D341Med (cell line): ENCODE data around the gene PRRX2.
"Not testable (repeated sequence)": the region's sequence is repeated elsewhere in the genome, so short reads cannot be mapped to it uniquely, and the experiment has no call there.

Experiments
- DNase-seq: peaks from one replicate; pipeline ENCODE4 v3.0.0; 2012; ENCODE audit warnings: low spot score

Gene PRRX2

DNA sequence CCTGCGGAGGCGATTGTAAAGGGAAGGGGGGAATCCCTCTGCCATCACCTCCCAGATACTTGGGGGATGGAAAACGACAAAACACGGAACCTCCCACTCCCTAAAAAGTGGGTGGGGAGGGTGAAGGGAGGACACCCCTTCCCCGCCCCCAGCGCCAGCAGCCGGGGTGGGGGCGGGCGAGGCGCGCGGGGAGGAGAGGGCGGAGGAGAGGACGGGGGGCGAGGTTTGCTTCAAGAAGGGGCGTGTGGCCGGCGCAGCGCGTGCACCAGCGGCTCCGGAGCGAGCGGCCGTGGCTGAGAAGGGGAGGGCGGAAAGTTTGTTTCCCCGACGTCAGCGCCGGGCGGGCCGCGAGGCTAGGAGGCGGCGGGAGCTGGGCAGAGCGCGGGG, at the start of gene PRRX2:
Gene PRRX2 (plus strand): TSS at position 259 of the 387 bp plus-strand sequence. CDS start 221 bp downstream, outside the sequence.
- DNase-seq: peak; percentile 79

DNA sequence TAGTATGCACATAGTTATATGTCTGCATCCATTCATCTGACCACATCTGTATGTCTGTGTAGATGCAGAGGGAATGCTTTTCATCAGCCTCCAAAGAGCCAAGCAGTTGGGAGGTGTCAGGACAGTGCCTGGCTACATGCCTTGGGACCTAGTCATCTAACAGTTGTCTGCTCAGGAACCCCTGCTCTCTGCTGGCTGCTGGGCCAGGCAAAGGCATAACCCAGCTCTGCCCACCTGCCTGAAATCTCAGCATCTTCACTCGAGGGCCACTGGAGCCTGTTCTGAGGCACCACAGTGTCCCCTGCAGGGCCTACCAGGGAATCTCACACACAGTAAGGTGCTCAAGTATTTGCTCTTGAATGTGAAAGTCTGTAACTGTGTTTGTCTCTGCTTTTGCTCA, 48.3 kb upstream of the PRRX2 start:
- DNase-seq: peak; percentile 72

DNA sequence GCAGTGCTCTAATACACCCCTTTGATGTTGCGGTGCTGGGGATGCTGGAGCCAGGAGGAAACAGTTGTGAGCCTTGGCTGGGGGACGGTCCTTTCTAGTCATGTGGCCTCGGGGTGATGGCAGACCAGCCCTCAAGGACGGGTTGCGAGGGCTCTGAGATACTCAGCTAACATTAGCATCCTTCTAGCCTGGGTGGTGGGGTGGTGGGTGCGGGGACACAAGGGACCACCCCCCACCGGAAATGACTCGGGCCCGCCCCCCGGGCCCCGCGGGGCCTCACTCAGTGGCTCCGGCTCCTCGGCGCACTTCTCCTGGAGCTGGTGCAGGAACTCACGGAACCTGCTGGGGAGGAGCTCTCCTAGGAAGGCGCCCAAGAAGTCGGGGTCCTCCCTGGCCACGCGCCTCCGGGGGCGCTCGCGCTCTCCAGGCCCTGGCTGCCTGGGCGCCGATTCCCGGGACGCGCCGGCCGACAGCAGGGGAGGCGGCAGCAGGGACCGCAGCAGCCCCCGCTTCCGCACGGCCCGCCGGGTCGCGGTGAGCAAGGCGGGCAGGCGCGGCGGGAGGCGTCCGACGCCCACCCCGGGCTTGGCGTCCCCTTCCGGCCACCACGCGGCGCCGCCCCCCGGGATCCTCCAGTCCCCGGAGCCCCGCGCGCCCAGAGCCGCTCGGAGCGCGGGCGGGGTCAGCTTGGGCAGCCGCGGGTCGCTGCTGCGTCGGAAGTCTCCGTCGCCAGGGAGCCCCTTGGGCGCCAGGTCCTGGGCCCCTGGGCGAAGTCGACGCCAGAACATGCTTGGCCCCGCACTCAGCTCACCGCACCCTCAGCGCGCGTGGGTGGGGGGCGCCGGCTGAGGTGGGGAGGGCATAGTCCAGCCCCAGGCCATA, 45.4 kb upstream of the PRRX2 start:
- peak; percentile 76 for DNase-seq

DNA sequence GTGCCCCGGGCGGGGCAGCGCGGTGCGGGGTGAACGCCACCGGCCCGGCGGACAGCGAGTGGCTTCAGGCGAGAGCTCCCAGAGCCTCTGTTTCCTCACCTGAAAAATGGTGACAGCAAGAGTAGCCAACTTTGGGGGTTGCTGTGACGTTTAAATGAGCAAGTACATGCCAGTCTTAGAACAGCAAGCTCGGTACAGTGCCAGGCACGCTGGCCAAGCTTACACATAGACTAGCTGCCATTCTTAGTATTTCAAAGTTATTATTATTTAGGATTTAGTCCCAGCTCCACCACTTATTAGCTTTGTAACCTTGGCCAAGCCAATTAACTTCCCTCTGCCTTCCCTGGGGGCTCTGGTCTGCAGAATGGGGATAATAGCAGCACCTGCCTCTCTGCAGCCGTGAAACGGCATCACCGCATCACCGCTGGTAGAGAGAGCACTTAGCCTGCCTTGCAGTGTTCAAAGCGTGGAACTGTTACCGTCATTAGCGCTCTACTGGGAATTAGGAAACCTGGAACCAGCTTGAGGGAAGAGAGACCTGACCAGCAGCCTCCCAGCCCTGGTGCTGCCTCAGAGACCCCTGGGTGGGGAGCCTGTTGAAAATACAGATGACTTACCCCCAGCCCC, 44.7 kb upstream of the PRRX2 start, which contains the start of gene C9orf50:
Gene C9orf50 (minus strand): TSS at position 433 of the 627 bp plus-strand sequence. CDS start 527 bp downstream, outside the sequence.
- DNase-seq: no peak

DNA sequence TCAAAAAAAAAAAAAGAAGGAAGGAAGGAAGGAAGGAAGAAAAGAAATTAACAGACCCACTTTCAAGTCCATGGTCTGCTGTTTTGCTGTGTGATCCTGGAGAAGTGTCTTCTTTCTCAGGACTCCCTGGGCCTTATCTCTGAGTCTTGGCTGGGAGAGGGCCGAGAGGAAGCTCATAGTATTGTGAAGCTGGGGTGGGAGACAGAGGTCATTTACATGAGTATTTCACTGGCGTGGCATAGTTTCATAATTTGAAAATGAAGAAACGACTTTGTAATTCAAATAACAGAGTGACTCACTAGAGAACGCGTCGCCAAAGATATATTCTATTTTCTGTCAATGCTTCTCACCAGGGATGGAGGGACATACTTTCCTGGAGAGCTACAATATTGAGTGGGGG, 42.1 kb upstream of the PRRX2 start:
- no peak for DNase-seq

DNA sequence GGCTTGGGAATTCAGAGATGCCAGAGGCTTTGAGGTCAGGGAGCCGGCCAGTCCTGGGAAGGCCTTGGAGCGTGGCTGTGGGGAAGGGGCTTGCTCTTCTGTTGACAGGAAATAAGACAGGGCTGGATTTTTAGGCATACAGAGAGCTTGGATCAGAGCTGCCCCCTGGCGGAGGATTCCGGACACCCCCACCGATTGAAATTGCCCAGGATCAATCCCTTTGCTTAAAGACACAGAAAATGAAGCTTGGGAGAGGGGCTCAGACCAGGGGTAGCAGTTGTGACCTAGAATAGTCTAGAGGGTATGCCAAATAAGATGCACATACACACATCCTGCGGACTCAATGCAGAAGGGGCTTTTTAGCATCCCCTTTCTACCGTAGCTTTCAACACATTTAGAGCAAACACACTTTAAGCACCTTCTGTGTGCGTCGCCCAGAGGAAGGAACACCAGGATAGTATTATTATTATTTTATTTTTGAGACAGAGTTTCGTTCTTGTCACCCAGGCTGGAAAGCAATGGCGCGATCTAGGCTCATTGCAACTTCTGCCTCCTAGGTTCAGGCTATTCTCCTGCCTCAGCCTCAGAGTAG, 41.2 kb upstream of the PRRX2 start:
- DNase-seq: peak; percentile 78

DNA sequence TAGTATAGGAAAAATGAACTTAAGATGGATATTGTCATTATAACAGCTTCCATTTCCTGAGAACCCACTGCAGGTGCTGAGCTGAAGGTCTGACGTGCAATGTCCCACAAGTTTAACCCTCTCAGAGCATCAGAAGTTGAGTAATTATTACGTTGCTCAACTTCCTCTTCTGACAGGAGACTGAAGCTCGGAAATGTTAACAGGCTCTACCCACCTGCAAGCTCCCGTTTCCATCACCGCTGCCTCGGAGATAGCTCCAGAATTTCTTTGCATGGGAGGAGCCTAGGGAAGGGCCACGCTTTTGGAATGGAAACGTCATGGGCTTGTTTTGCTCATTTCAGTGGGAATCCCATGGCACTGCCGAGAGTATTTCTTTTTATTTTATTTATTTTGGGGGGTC, 40.5 kb upstream of the PRRX2 start:
- DNase-seq: no peak

DNA sequence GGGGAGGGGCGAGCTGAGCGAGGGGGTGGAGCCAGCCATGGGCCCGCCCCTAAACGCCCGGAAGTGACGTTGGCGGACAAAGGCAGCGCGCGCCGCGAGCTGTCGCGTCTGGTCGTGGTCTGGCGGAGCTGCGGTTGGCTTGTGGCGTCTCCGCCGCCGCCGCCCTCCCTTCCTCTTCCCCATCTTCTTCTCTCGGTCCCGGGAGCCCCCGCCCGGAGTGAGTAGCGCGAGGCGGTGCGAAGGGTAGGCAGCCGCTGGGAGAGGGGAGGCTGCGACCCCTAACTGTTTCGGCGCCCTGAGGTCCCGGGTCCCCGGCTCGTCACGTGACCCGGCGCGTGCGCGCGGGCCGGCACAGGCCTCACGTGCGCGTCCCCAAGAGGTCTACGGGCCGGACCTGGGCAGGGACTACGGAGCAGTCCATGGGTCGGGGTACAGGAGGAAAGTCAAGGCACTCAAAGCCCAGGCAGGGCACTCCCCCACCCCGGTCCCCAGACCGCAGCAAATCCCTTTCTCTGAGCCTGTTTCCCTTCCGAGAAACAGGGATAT, 39.3 kb upstream of the PRRX2 start, which contains the start of gene NTMT1:
Gene NTMT1 (plus strand): TSS at position 85 of the 546 bp plus-strand sequence. CDS start 6,541 bp downstream, outside the sequence.
- peak; percentile 95 for DNase-seq

DNA sequence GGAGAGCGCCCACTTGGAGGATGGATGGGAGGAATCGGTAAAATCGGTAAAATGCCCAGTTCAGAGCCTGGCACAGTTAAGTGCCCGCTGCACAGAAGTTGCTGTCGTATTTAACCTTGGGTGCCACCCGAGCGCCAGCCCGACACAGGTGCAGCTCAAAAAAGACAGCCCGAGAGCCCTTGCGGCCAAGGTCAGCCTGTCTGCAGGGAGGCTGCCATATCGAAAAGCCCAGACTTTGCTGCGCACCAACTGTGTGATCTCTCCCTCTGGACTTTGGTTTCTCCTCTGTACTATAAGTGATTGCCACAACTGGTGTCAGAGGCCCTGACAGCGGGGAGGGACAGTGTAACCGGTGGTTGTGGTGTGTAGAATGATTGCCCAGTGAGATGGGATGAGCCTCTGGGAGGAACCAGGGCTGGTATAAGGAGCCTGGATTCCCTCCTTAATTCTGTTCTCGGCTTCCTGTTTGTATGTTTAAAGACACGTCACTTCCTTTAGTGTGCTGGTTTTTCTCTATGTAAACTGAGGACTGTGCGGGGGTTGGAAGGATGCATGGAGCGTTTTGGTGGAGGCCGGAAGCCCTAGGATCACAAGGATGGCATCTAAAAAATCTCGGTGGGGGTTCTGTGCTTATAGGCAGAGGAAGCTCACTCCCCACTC, 38.7 kb upstream of the PRRX2 start:
- no peak for DNase-seq

DNA sequence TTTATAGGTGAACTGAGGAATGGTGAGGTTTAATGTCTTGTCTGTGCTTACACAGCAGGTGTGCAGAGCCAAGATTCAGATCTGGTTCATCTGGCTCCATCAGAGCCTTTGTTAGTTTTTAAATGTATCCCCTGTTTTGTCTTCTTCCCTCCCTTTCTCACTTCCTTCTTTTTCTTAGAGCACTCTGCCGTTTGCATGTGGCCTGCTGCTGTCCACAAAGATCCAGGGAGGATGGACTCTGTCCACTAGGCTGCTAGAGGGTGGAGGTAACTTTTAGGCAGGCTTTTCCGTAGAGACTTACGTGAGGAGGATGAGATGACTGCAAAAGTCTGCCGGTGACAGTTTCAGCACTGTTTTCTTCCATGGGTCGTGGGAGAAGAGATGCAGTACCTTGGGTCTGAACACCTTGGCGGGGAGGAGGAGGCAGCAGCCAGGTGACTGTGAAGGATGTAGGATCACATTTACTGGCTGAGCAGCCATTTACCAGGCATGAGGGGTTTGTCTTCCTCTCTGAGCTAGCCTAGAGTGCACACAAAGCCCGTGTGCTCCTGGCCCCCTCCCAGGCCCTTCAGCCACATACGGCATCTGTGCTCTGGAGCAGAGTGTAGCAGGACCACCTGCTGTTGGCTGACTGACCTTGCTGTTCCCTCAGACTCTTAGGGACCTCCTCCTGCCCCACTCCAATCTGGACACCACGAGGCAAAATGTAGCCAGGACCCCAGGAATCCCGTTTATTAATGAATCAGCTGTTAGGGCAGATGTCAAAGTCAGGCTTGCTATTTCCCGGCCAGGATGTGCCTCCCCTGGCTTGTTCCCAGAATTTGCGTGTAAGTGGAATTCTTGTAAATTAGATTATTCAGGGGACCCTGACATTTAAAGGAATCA, 37.6 kb upstream of the PRRX2 start:
- DNase-seq: no peak

DNA sequence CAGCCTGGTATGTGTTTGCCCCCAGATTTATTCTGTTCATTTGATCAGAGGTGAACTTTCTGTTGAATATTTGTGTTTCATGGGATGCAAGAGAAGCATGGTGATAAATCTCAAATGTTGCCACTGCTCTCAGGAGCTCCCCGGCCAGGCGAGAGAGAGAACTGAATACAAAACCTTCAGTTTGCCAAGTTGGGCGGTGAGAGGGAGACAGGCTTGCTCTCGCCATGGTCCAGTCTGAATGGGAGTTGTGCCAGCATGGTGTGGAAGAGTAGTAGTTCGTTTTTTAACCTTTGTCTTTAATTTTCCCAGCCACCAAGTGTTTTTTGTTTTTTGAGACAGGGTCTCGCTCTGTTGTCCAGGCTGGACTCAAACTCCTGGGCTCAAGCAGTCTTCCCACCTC, 36.7 kb upstream of the PRRX2 start:
- DNase-seq: no peak

DNA sequence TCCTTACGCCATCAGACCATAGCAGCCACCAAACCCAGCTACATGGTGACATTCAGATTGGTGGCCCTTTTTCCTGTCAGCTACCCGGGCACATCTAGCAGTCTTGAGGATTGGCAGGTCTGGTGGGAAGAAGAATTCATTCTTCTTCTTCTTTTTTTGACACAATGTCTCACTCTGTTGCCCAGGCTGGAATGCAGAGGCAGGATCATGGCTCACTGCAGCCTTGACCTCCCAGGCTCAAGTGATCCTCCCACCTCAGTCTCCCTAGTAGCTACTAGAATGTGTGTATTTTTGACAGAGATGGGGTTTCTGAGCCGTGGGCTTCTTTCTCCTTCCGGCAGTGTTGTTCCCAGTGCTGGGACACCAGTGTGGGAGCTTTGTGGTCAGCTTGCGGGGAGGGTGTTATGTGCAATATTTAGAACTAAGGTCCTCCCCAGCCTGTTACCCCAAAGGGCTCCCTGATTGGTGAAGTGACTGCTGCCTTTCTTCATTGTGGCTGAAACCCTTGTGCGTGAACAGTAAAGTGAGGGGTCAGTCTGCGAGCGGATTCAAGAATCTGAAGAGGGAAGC, 36.1 kb upstream of the PRRX2 start:
- DNase-seq: no peak

DNA sequence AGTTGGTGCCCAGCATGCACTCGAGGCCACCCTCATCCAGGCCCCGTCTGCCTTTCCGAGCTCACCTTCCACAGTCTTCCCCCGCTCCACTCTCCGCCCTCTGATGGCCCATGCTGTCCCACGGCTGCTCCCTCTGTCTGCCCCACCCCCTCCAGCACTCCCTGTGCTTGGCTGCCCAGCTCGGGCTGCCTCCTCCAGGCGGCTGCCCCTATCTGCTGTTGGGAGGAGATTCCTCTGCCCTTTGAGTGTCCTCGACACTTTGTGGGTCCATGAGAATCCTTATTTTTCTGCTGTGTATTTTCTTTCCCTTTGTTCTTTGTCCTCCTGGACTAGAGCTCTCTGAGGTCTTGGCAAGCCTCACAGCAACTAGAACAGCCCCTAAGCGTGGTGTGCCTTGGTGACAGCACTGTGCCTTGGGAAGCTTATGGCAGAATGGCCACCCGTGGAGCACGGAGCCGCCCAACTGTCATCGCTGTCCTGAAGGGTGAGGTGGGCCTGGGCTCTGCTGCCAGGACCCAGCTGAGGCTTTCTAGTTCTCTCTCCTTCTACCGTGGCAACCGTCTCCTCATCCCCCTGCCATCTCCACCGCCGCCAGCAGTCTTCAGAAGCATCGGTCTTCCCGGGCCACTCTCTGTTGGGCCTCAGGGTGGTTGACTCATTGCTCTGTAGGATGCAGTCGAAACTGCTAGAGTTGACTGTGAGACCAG, 34.3 kb upstream of the PRRX2 start:
- DNase-seq: no peak

DNA sequence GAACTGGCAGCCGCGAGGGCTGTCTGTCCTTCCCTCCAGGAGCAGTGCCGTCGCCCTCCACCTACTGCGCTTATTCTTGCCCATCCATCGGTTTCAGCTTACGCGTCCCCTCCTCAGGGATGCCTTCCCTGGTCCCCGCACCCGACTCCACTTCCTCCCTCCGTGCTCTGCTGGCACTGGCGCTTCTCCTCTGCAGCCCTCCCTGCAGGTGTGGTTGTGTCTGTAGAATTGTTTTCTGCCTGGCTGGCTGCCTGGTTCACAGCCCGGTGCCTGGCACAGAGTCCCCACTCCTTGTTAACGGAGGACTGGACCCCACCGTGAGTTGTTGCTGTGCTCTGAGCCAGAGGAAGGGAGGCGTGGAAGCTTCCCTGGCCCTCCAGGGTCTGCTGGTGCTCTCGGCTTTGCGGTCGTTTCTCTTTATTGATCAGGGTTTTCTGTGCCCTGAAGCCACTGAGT, 33.7 kb upstream of the PRRX2 start:
- DNase-seq: no peak

DNA sequence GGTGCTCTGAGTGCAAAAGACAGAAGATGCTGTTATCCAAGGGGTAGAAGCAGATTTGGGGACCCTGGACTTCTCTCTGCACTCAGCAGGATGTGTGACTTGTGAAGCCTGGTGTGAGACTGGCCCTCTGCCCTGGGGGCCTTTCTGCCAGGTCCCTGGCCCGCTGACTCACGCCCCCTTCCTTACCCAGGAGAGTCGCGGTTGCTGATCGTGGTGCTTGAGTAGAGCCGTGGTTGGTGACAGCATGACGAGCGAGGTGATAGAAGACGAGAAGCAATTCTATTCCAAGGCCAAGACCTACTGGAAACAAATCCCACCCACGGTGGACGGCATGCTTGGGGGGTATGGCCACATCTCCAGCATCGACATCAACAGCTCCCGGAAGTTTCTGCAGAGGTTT, 33.0 kb upstream of the PRRX2 start:
- no peak for DNase-seq

DNA sequence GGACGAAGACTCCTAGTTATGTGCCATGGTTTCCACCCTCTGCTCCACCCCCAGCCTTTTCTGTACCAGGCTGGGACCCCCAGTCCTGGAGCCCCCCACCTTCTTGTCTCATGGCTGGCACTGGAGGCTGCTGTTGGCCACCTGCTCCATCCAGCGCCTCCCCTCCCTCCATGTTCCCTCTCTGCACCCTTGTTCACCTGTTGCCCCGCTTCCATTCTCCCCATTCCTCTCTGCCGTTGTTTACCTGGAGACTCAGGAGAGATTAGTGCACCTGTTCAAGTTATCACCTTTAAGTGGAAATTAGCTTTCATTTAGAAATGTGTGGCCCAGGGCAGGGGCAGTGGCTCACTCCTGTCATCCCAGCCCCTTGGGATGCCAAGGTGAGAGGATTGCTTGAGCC, 32.2 kb upstream of the PRRX2 start:
- DNase-seq: no peak

DNA sequence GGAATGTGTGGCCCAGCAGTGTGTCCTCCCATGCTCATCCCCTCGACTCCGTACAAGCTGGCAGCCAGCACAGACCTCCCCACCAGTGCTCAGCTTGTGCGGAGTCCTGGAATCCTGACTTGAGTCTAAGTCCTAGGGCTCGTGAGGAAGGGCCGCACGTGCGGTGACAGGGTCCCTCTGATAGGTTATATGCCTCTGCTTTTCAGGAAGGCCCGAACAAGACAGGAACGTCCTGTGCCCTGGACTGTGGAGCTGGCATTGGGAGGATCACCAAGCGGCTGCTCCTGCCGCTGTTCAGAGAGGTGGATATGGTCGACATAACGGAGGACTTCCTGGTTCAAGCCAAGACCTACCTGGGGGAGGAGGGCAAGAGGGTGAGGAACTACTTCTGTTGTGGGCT, 31.6 kb upstream of the PRRX2 start:
- DNase-seq: no peak

DNA sequence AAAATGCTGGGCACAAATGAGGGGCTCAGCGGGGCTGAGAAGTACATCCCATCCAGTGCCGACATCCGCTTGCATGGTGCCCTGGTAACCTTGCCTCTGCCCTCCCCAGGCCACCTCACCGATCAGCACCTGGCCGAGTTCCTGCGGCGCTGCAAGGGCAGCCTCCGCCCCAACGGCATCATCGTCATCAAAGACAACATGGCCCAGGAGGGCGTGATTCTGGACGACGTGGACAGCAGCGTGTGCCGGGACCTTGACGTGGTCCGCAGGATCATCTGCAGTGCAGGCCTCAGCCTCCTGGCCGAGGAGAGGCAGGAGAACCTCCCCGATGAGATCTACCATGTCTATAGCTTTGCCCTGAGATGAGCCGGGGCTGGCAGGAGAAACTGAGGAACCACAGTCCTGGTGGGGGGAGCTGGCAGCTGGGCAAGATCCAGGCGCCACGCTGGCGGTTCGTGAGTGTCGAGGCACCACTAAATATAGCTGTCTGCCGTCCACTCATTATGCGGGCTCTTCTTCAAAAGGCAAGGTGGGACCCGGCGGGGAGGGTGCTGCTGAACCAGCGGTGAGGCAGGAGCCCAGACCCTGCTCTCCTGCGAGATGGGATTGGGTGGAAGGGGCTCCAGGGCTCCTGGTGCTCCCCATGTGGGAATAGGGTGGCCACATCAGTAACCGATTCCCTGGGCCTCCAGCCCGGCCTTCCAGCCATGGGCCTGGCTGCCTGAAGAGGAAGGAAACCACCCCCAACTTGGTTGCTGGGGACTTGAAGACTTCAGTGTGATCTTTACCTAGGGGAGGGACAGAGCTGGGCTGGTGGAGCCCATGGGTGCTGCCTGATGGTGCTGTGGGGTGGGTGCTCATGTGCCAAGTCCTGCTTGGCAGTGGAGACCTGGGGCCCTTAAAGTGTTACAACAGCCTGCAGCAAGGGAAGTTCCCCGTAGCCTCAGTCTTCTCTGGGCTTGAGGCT, 30.1 kb upstream of the PRRX2 start:
- DNase-seq: no peak

DNA sequence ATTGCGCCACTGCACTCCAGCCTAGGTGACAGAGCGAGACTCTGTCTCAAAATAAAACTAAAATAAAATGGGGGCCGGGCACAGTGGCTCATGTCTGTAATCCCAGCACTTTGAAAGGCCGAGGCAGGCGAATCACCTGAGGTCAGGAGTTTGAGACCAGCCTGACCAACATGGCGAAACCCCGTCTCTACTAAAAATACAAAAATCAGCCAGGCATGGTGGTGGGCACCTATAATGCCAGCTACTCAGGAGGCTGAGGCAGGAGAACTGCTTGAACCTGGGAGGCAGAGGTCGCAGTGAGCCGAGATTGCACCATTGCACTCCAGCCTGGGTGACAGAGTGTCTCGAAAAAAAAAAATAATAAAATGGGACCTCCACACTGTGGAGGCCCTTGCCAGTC, 29.1 kb upstream of the PRRX2 start:
- not testable (repeated sequence) for DNase-seq
